ENCODE data around the gene HPX.

HPX gene, protein sequence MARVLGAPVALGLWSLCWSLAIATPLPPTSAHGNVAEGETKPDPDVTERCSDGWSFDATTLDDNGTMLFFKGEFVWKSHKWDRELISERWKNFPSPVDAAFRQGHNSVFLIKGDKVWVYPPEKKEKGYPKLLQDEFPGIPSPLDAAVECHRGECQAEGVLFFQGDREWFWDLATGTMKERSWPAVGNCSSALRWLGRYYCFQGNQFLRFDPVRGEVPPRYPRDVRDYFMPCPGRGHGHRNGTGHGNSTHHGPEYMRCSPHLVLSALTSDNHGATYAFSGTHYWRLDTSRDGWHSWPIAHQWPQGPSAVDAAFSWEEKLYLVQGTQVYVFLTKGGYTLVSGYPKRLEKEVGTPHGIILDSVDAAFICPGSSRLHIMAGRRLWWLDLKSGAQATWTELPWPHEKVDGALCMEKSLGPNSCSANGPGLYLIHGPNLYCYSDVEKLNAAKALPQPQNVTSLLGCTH

DNA sequence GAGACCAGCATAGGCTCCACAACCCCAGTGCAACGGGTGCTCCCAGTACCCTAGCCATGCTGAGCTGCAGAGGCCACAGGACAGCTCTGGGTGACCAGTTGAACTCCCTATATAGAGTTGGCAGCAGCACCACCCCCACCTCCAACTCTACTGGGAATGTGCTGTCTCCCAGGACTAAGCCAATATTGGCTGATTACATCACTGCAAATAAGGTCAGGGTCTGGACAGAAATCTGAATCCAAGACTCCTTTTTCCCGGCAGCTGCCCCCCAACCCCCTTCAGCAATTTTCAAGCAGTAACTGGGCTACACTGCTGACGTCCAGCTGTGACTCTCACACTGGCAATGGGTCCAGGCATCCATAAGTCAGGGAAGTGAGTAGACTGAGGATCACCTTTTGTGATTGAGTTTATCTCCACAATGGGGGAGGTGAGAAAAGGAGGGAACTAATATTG is at the start of gene HPX:
TSS of gene HPX (minus strand) at position 82 of the 453 bp plus-strand sequence. CDS start at position 58, 24 bp downstream.
- DNase-seq = no peak

DNA sequence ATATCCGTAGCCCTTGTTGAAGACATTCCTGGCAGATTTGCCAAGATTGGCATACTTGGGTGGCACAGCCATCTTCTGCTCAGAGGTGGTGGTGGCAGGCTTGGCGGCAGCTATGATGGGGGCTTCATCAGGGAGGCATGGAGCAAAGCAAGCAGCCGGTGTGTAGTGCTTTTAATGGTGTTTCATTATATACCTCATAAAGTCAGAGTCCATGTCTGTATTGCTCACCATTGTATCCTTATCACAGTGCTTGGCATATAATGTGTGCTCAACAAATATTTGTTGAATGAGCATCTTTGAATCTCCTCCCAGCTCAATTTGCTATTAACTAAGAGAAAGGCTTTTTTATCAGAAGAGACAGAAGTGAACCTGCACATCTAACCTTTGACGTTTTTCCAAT is 48.5 kb upstream of the HPX start:
- DNase-seq = no peak

DNA sequence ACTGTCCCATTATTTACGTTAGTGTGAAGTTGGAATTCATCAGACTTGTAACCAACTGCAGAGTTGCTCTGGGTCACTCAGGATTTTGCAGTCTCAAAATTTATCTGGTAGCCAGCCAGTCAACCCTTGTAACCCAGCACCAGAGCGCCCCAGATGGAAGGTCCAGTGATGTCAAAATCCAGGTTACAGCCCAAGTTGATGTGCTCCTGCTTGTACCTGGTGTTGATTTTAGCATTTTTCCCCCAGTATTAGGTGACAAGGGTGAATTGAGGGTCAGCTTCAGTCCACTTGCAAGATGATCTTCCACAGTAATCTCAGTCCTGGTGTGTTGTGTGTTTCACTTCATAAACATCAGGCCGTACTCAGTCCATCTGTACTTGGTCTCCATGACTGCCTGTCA is 48.0 kb upstream of the HPX start:
- no peak for DNase-seq

DNA sequence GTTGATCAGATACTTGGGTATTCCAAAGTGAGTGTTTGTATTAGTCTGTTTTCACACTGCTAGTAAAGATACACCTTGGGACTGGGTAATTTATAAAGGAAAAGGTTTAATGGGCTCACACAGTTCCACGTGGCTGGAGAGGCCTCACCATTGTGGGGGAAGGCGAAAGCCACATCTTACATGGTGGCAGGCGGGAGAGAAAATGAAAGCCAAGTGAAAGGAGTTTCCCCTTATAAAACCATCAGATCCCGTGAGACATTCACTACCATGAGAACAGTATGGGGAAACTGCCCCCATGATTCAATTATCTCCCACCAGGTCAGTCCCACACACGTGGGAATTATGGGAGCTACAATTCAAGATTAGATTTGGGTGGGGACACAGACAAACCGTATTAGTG is 47.6 kb upstream of the HPX start:
- DNase-seq = no peak

DNA sequence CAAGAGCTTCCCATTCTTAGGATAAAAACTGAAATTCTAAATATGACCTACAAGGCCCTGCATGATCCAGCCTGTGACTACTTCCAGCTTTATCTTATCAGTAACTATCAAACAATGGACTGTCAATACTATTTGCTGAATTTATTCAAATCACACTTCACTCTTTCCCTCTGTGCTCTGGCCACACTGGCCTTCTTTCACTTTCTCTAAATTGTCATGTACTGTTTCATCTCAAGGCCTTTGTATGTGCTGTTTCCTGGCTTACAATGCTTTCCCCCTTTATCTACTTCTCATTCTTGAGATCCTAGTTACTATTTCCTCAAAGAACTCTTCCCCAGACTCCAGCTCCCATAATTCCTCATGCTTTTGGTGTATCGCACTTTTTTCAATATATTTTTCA is 46.2 kb upstream of the HPX start:
- no peak for DNase-seq

DNA sequence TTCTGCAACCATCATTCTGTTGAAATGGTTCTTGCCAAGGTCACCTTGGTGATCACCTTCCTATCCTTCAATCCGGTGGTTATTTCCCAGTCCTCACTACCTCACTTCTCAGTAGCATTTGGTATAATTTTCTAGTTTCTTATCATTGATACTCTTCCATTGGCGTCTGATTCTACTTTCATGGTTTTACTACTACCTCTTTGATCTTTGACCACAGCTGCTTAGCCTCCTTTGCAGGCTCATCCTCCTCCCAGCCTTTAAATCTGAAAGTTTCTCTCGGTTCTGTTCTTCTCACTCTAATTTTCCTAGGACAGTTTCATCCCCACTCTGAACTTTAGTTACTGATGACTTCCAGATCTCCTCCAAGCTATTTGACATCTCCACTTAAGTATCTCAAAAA is 45.5 kb upstream of the HPX start:
- DNase-seq = no peak

DNA sequence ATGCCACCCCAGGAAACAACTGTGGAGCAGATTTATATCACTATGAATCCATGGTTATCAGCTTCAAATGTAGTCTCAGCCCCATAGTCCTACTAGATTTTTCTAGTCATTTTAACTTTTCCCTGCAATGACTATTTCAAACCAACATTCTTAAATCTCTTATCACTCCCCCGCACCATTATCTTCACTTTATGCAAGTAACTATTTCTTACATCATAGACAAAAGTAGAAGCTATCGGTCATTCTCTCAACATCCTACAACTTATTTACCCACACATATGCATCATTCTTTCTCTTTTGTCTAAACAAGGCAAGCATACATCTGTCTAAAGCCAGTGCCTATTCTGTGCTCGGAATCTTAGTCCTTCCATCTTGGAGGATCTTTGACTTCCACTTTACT is 44.9 kb upstream of the HPX start:
- DNase-seq = no peak

DNA sequence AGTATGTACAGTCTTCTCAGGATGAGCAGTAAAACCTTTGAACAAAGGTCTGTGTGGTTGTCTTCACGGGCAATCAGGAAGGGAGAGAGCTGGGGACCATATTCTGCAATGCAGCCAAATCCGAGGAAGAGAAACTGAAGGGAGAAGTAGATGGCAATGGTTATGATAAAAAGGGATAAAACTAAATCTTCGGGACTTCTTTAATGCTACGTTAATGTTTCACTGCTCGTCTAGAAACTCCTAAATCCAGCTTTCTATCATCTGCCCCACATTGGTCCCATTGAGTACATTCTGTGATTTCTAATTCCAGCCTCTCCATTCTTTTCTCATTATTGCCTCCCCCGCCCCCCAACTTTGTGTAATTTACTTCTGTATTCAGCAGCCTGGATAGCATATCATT is 42.2 kb upstream of the HPX start:
- DNase-seq = no peak

DNA sequence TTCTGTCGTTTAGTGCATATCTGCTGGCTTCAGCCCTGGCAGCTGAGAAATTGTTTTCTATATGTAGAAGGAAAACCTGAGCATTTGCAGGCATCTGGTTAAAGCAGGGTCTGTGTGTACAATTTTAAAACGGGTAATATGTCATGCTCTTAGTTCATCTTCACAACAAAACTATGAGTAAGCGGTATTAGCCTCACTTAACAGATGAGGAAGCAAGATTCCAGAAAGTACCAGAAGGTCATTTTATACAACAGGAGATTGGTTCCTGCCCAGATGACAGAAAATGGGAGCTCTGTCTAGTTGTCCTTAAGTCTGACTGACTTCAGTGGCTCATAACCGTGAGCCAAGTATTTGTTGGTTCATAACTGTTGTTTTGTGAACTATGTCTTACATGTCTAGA is 41.7 kb upstream of the HPX start:
- no peak for DNase-seq

DNA sequence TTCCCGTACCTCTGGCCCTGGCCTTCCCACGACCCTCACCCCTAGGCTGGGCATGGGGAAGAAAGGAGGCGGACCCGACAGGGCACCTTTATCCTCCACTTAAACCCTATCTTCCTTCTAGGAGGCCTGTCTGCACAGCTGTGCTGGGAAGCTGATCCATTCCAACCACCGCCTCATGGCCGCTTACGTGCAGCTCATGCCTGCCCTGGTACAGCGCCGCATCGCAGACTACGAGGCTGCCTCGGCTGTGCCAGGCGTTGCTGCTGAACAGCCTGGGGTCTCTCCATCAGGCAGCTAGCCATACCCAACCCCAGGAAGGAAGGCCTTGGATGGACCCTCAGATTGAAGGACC is 41.1 kb upstream of the HPX start:
- DNase-seq = no peak

DNA sequence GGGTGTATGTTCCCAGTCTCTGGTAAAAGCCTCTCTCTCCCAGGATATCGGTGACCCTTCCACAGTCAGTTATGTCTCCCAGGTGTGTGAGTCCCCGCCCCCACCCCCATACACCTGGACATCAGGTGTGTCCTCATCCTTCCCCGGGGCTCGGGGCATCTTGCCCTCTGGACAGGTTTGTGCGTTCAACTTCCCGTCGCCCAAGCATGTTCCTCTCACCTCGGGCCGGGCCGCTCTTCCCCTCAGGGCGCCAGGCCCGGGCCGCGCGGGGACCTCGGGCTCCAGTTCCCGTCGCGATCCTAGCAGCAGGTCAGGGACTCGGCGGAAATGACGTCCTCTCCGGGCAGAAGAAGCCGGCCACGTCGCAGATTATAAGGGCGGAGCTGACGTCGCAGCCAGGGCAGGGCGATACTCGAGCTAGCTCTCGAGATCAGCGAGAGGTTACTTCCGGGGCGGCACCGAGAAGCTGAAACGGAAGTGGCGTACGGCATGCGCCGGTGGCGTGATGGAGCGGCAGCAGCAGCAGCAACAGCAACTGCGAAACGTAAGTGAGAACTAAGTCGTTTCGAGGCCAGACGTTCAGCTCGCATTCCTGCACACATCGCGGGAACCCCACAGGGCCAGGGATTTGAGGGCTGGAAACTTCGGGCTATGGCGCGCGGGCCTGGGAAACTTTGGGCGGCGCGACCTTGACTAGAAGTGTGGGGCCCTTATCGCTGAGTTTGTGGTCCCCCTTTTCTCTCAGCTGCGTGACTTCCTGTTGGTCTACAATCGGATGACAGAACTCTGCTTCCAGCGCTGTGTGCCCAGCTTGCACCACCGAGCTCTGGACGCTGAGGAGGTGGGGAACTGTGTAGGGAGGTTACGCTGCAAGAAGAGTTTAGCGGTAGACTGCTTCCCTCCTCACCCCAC is 40.5 kb upstream of the HPX start, which contains the start of the genes ARFIP2 and TIMM10B:
TSS of gene ARFIP2 (minus strand) at position 320 of the 912 bp plus-strand sequence. CDS start 910 bp downstream, outside the sequence.
TSS of gene TIMM10B (plus strand) at position 490 of the 912 bp plus-strand sequence. CDS start at position 506, 16 bp downstream.
- DNase-seq = peak; percentile 98

DNA sequence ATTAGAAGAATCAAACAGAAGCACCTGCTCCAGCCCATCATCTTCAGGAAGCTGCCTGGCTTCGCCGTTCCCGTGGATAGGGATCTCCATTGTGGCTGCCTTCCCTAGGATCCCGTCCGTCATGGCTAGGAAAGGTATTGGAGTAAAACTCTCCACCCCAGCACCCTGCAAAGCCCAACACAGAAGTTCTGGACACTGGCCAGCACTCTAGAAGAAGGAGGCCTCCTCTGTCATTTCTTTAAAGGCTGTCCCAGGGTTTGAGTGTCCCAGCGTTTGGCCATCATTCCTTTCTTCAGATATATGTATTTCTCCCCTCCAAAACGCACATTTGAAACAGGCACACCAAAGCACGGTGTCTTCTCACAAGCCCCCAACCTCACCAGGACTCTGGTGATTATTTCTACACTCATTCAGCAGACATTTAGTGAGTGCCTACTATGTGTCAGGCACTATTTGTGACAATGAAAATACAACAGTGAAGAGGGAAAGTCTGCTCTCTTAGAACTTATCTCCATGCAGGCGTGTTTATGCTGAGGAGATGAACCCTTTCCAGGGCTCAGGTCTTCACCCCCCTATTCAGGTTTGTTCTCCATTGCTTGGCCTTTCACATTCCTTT is 39.6 kb upstream of the HPX start:
- no peak for DNase-seq

DNA sequence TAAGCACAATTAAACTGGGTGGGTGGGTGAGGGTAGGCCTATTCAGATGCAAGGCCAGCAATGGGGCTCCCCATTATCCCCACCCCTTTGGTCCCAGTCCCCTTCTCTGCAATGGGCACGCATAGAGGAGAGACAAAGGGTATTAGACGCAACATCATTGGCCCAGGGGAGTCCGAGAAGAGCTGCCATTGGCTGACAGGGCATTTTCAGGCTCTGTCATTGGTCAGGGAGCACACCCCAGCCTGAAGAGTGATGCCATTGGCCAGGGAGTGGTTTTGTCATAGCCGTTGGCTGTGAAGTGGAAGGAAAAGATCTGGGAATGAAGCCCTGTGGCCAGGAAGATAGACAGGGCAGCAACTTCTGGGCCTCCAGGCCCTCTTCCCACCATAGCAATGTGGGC is 35.8 kb upstream of the HPX start:
- DNase-seq = no peak

DNA sequence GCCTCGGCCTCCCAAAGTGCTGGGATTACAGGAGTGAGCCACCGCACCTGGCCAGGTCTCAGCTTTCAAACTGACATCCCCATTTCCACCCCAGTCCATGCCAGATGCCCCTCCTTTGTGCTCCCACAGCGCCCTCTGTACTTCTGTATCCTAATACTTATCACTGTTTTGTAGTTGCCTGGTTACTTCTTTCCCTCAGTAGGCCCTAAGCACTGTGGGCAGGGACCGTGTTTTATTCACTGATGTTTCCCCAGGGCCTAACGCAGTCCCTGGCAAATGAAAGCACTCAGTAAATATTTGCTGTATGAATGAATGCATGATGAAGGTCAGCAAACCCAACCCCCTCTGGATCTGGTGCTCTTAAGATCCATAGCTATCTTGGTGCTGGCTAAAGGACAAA is 35.1 kb upstream of the HPX start:
- no peak for DNase-seq

DNA sequence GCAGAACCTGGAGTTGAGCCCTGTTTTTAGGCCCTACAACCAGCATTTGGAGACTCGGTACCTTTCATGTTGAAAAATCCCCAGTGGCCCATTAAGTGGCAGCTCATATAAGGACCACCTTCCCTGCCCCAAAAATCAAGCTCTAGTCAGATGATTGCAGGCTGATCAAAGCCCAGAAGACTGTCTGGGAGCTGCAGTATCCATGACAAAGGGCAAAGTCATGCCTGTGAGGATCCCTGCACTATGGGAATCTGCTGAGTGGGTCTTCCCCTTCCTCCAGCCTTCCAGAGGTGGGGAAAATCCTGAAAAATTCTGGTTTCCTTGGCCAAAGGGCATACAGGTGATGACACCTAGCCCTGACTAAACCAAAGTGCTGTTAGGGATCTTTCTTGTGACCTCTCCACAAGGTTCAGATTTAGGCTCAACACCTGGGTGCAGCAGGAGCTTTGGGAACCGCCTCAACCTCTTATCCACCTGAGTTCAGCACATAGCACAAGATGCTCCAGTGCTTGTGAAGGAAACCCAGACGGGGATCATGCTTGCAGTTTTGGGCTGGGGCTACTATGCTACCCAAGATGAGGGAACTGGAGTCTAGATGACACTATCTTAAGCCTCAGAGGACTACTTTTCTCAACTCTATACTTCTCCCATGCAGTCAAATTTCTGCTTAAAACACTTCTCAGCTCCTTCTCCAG is 34.2 kb upstream of the HPX start:
- no peak for DNase-seq

DNA sequence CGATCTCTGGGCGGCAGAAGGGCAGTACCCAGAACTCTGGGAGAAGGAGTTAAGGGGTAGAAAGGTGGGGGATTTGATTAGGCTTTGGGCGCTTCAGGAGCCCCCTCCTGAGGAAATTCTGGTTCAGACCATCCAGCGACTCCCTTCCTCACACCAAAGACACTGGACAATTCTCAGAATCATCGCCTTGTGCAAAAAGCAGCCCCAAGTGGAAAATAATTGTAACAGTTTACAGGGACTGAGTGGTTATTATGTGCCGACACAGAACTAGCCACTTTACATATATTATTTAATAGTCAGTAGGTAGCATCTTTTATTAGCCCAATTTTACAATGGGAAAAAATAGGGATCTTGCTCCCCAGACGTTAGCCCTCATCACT is 33.6 kb upstream of the HPX start:
- DNase-seq = no peak

DNA sequence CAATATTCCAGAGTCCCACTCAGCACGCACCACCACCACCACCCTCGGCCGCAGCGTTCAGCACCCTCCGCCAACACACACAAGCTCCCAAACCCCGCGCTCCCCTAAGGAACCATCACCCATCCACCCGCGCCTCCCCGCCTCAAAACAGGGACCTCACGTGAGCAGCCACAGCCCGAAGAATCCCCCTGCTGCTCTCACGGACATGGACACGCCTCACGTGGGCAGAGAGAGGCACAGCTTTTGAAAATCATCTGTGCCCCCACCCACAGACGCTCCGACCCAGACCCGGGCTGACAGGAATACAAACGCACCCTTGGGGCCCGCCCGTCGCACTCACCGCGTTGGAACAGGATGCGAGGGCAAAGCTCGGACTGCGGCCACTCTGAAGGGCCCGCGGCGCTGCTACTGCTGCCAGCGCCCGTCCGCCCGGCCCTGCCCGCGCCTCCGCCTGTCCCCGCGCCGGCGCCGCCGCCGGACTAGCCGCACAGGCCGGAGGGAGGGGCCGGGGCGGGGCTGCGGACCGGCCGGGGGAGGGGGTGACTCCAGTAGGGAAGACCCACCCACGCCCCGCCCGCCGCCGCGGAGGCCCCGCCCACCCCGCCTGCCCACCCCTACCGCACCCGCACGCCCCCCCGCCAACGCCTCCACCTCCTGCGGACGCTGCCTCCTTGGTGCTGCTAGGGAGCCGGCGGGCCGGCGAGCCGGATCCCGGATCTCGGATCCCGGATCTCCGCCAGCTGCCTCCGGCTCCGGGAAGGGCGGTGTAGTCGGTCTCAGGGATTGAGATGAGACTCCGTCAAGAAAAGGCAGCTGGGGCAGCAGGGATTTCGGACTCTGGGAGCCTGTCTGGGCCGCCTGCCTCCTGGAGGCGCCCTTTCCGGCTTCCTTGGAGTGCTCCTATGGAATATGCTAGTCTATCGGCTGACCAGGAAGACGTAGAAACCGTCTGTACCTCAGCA is 32.9 kb upstream of the HPX start, which contains the start of gene TRIM3:
TSS of gene TRIM3 (minus strand) at position 491 of the 962 bp plus-strand sequence. CDS start 8,246 bp downstream, outside the sequence.
- DNase-seq = peak; percentile 86

DNA sequence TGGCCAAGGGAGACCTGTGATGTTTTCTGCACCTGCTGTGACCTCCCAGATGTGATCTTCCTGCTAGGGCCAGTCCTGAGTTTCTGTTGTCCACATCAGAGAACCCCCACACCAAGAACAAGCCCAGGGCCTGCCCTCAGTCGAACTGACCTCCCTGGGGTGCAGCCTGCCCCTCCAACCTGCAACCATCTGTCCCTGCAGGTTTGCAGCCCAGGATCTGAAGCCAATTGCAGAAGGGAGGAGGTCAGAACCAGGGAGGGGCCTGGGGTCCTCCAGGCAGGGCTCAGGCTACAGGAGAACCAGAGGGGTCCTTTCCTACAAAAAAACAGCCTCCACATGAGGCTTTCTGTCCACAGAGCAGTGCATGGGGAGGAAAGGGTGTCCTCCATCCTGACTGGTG is 32.1 kb upstream of the HPX start:
- DNase-seq = no peak

DNA sequence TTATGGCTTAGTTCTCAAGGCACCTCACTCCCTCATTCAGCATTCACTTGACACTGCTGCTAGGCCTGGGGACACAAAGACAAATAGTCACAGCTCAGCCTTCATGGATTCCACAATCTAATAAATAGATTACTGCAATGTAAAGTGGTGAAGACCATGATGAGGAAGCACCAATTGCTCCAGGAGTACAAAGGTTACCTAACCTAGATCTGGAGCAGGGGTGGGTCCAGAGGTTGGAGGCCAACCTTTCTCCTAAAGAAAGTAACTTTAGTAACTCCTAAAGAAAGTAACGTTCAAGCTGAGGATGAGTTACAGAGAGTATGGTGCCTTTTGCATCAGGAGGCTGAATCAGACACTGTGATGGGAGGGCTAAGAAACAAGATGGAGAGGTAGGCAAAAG is 28.8 kb upstream of the HPX start:
- DNase-seq = no peak

DNA sequence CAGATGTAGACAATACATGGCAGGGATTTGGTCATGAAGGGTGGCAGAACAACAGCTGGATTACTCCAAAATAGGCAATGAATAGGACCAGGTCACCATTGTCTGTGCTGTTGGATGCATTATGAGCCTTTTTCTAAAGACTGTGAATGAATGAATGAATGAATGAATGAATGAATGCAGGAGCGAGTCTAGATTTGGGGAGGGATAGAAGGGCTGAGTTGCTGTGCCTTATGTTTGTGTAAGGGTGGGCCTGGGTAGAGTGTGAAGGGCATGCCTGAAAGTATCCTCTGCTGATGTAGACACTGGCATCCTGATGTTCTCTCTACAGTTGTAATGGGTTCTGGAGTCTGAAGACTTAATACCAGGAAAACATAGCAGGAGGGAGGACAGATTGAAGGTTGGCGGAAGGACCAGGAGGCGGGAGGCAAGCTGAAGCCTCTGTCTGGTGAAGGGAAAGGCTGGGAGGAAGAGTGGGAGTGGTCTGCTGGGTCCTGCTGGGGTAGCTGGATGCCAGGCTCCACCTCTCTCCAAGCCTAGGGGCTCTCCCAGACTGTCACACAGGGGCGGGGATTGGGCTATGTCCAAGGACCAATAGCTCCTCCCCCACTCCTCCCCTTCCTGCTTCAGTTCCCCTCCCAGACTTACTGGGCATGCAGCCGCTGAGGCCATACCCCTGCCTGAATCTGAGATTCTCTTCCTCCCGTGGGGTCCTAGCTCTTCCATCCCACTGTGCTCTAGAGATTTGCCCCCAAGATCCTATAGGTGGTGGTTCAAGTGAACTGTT is 28.1 kb upstream of the HPX start:
- peak; percentile 31 for DNase-seq

DNA sequence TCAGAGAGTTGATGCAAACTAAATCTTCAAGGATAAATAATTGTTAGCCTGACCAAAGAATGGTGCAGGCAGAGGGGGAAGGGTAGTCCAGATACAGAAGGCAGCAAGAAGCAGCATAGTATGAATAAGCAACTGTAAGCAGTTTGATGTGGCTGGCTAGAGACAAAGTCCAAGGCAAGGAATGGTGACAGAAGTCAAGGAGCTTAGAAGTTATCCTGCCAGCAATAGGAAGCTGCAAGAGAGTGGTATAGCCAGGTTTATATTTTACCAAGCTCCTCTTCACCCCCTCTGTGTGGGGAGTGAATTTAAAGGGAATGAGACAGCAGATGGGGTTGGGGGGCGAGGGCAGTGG is 18.3 kb upstream of the HPX start:
- no peak for DNase-seq
